Transverse colon (tissue), 4 donors: Measurements from ENCODE around the gene PTPRG.

Experiments used
- CTCF ChIP-seq, 5 experiments: fragments of 200-600 bp in 3 of 5; fragments of 450-650 bp in 2 of 5; sonication (generic) in 3 of 5; IDR thresholded peaks; 1 replicate in 2 of 5; 2 replicates in 3 of 5; pipeline ENCODE4 v1.5.1; 2016 to 2017; ENCODE audit warnings: antibody characterized with exemption in 5 of 5, inconsistent platforms in 3 of 5, mild to moderate bottlenecking in 2 of 5, moderate library complexity in 1 of 5
- EP300 ChIP-seq: sonication (generic); formaldehyde crosslinking; IDR thresholded peaks from one replicate; pipeline ENCODE4 v1.6.1; 2017; ENCODE audit warnings: antibody characterized with exemption, low read depth
- POLR2A ChIP-seq: fragments of 450-650 bp; IDR thresholded peaks from one replicate; pipeline ENCODE4 v1.6.1; 2016; ENCODE audit warnings: antibody characterized with exemption, mild to moderate bottlenecking, moderate library complexity
- POLR2AphosphoS5 ChIP-seq, 3 donors: sonication (generic); formaldehyde crosslinking; IDR thresholded peaks; one replicate each; pipeline ENCODE4 v1.6.1; 2016; ENCODE audit warnings: antibody characterized with exemption in 3 of 3

GRCh38 chr3:61967937-61968336 lies 406.6 kb downstream of the PTPRG start:
- TF ChIP-seq CTCF (IDR thresholded peaks at IDR 0.05) = no peak
- no peak for TF ChIP-seq EP300
- TF ChIP-seq POLR2A = no peak
- no peak for TF ChIP-seq POLR2AphosphoS5 (IDR thresholded peaks at IDR 0.05)
